Psoas muscle (tissue), 8 donors: ENCODE data around the gene MAPK1IP1L. TPM values are rescaled to one million over a fixed set of nuclear protein-coding genes. Genes with fewer than 3 reads are reported as not detected.

ENCODE experiments used
- ATAC-seq, 4 donors: fragments of 200-7000 bp; cut with Tn5 transposase; one replicate each; pipeline ENCODE4 v1.9.1; 2020; ENCODE audit warnings: moderate library complexity in 3 of 4, mild to moderate bottlenecking in 2 of 4
- DNase-seq, 2 donors: peaks; one replicate each; pipeline ENCODE4 v3.0.0-alpha.2; 2020
- H3K27ac ChIP-seq: fragments of 200-600 bp; one replicate; pipeline ENCODE4 v1.8.0; 2022
- H3K27me3 ChIP-seq, 3 donors: fragments of 200-600 bp in 1 of 3; one replicate each; pipeline versions ENCODE4 v1.6.1 to v1.8.0; 2013 to 2022; ENCODE audit warnings: low read length in 2 of 3, mild to moderate bottlenecking in 2 of 3, moderate library complexity in 1 of 3; ENCODE audit not compliant: insufficient read depth in 3 of 3
- H3K36me3 ChIP-seq, 2 donors: fragments of 200-600 bp in 1 of 2; one replicate each; pipeline versions ENCODE4 v1.6.1 to v1.8.0; 2013 to 2022; ENCODE audit warnings: low read depth in 1 of 2, mild to moderate bottlenecking in 1 of 2, moderate library complexity in 1 of 2; ENCODE audit not compliant: insufficient read depth in 1 of 2
- H3K4me1 ChIP-seq: fragments of 200-600 bp; one replicate; pipeline ENCODE4 v1.8.0; 2022
- H3K4me3 ChIP-seq: fragments of 200-600 bp; one replicate; pipeline ENCODE4 v1.8.0; 2022; ENCODE audit warnings: mild to moderate bottlenecking
- H3K9me3 ChIP-seq: fragments of 200-600 bp; one replicate; pipeline ENCODE4 v1.8.0; 2022
- CTCF ChIP-seq: fragments of 200-600 bp; IDR thresholded peaks from one replicate; pipeline ENCODE4 v1.8.0; 2022; ENCODE audit warnings: antibody characterized with exemption
- WGBS, 3 donors: extraction: QIAGEN DNeasy Blood & Tissue Kit; methylation state at CpG; one replicate each; pipeline versions ENCODE4 v1.1.6 to v1.1.7; 2013; 5-methylcytosine and 5-hydroxymethylcytosine counted together
- intact Hi-C, 2 donors: fragments of 100-400 bp; cut with DNase I; formaldehyde crosslinking; loops; one replicate each; pipeline versions ENCODE4 v1.11.0 to v1.14.2; 2022
- polyA plus RNA-seq, 3 donors: library from polyadenylated mRNA; stranded (reverse); fragments of 200-250 nt; gene quantifications; one replicate each; pipeline ENCODE4 v1.2.3, GENCODE V29; 2013
- total RNA-seq, 4 donors: library from RNA; stranded (reverse); fragmentation: NEBNext Ultra II Directional in 2 of 4; extraction: Animal tissue kit (Norgen Biotek cat#: 25700) in 2 of 4; gene quantifications; one replicate each; pipeline versions ENCODE4 v1.2.1 to v1.2.4, GENCODE V29; 2021 to 2023
- donor health status: healthy with polysubstance abuse.
- donor health status: DM: no; HTN: no; CAD: no; lungs with moderate emphysema.
- donor health status: Bipolar disorder and iron deficiency.
- donor health status: healthy.
- donor health status: DM: yes; HTN: yes; CAD: no.
- donor health status: DM: no; HTN: no; CAD: no.
- donor health status: DM: no; HTN: no; CAD: no.
- donor health status: DM: yes; HTN: yes; CAD: no.

The MAPK1IP1L gene
- total and polyA plus RNA-seq, 7 donors: 17.6 to 60.1 (median 46.2) TPM

GRCh38 chr14:55097881-55098560 lies 46.6 kb downstream of the MAPK1IP1L start:
- no peak for ATAC-seq
- TF ChIP-seq CTCF: no peak
- peaks cover 9% of the 10 kb centered on the region for H3K4me1 ChIP-seq
- 68 to 76% (median 69%) methylated on average over 5 of the region's 5 CpGs for WGBS, 3 donors
- no peaks in the 10 kb centered on the region for H3K36me3 ChIP-seq
- no peak overlapping the region for H3K27ac ChIP-seq
- intact Hi-C loops: loop anchor here (5.0 to 10.0 kb wide), 2 partner anchors 59 to 327 kb away; no protein-coding TSS in a partner anchor
- no peak overlapping the region for H3K4me3 ChIP-seq
- no peaks in the 10 kb centered on the region for H3K9me3 ChIP-seq
- no peaks in the 10 kb centered on the region for H3K27me3 ChIP-seq
- DNase-seq: no peak

- Histone ChIP-seq H3K27ac (no peak overlapping the region), H3K4me3 (no peak overlapping the region), H3K9me3 (no peaks in the 10 kb centered on the region), H3K4me1 (peaks cover 14% of the 10 kb centered on the region), H3K27me3 (no peaks in the 10 kb centered on the region), H3K36me3 (no peaks in the 10 kb centered on the region)
- intact Hi-C loops: loop anchor here (5.0 to 10.0 kb wide), 2 partner anchors 59 to 326 kb away; no protein-coding TSS in a partner anchor
- TF ChIP-seq CTCF: no peak
- ATAC-seq (no peak), DNase-seq (no peak)
- 100% methylated on average over 1 of the region's 1 CpG for WGBS, 3 donors
Observed at GRCh38 chr14:55098561-55098898, 47.1 kb downstream of the MAPK1IP1L start.

GRCh38 chr14:55099756-55100155 lies 48.3 kb downstream of the MAPK1IP1L start:
- Histone ChIP-seq H3K9me3 (no peaks in the 10 kb centered on the region), H3K27ac (no peak overlapping the region), H3K4me1 (peaks cover 21% of the 10 kb centered on the region), H3K36me3 (no peaks in the 10 kb centered on the region), H3K4me3 (no peak overlapping the region), H3K27me3 (no peaks in the 10 kb centered on the region)
- 40 to 61% (median 41%) methylated on average over 2 of the region's 2 CpGs for WGBS, 3 donors
- ATAC-seq (peak in 1 of 4 donors; percentile 13), DNase-seq (no peak)
- TF ChIP-seq CTCF: no peak
- intact Hi-C loops: loop anchor here (5.0 to 10.0 kb wide), 2 partner anchors 58 to 325 kb away; no protein-coding TSS in a partner anchor

- no peak overlapping the region for H3K4me3 ChIP-seq
- no peak for TF ChIP-seq CTCF
- intact Hi-C loops: no loop called here
- H3K27ac ChIP-seq: peak overlapping the region; percentile 81
- peaks cover 21% of the 10 kb centered on the region for H3K4me1 ChIP-seq
- DNase-seq (no peak), ATAC-seq (no peak)
- no peaks in the 10 kb centered on the region for H3K36me3 ChIP-seq
- WGBS, 3 donors: 87 to 96% (median 89%) methylated on average over 5 of the region's 5 CpGs
- H3K27me3 ChIP-seq: no peaks in the 10 kb centered on the region
- H3K9me3 ChIP-seq: no peaks in the 10 kb centered on the region
Observed at GRCh38 chr14:55101698-55102097, 50.3 kb downstream of the MAPK1IP1L start.
